Measurements from ENCODE around the gene ZHX3.

The ZHX3 gene

GRCh38 chr20:41339957-41340326, 22.4 kb upstream of the ZHX3 start:
- H3K9ac ChIP-seq (ENCODE audit: low read length): peak overlapping the region; percentile 85
- DNase-seq (ENCODE audit: low read depth): peak; percentile 86
- no peaks in the 10 kb centered on the region for H3K9me3 ChIP-seq (ENCODE audit: control insufficient read depth, low read length)
- H3K36me3 ChIP-seq (ENCODE audit: control insufficient read depth, insufficient read depth, low read length, severe bottlenecking): peaks cover 2% of the 10 kb centered on the region
- H3K4me1 ChIP-seq (ENCODE audit: control insufficient read depth, insufficient read depth, low read length): peaks cover 30% of the 10 kb centered on the region
- H3K4me3 ChIP-seq (ENCODE audit: low read length): peak overlapping the region; percentile 77
- H3K27me3 ChIP-seq (replicated peaks; ENCODE audit: control insufficient read depth, insufficient read depth, low read length): no peaks in the 10 kb centered on the region

DNA sequence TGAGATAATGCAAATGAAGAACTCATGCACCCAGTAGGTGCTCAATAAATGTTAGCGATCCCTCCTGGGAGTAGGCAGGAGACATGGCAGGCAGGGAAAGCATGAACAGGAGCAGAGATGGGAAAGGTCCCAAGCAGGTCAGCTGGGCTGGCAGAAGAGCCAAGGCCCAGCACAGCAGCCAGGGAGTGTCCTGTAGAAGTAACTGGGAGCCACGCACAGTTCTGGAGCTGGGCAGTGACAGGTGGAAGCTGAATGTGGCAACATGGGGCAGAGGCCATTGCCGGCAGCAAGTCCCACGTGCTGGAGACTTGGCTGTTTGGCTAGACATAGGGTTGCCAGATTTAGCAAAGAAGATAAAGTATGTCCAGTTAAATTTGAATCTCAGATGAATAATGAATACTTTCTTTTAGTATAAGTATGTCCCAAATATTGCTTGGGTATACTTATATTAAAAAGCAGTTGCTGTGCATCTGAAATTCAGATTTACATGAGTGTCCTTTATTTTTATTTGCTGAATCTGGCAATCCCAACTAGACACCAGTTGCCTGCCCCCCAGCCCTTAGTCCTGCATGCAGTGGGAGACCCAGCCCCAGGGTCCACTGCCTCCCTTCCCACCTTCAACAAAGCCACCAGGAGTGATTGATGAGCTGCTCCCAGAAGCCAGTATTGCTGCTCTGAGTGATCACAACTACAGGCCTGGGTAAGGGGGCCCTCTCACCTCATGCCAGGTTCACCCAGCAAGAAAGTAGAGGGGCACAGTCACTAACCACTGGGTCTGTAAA, 19.4 kb upstream of the ZHX3 start:
- no peaks in the 10 kb centered on the region for H3K9me3 ChIP-seq (ENCODE audit: control insufficient read depth, low read length)
- peaks cover 22% of the 10 kb centered on the region for H3K4me1 ChIP-seq (ENCODE audit: control insufficient read depth, insufficient read depth, low read length)
- H3K27me3 ChIP-seq (replicated peaks; ENCODE audit: control insufficient read depth, insufficient read depth, low read length): no peaks in the 10 kb centered on the region
- H3K36me3 ChIP-seq (ENCODE audit: control insufficient read depth, insufficient read depth, low read length, severe bottlenecking): no peaks in the 10 kb centered on the region
- no peak overlapping the region for H3K4me3 ChIP-seq (ENCODE audit: low read length)
- DNase-seq (ENCODE audit: low read depth): no peak
- H3K9ac ChIP-seq (ENCODE audit: low read length): no peak overlapping the region

GRCh38 chr20:41335591-41335990, 18.1 kb upstream of the ZHX3 start:
- Histone ChIP-seq H3K36me3 (ENCODE audit: control insufficient read depth, insufficient read depth, low read length, severe bottlenecking) (no peaks in the 10 kb centered on the region), H3K4me1 (ENCODE audit: control insufficient read depth, insufficient read depth, low read length) (peaks cover 13% of the 10 kb centered on the region), H3K27me3 (replicated peaks; ENCODE audit: control insufficient read depth, insufficient read depth, low read length) (no peaks in the 10 kb centered on the region), H3K4me3 (ENCODE audit: low read length) (no peak overlapping the region), H3K9ac (ENCODE audit: low read length) (no peak overlapping the region), H3K9me3 (ENCODE audit: control insufficient read depth, low read length) (no peaks in the 10 kb centered on the region)
- no peak for DNase-seq (ENCODE audit: low read depth)

DNA sequence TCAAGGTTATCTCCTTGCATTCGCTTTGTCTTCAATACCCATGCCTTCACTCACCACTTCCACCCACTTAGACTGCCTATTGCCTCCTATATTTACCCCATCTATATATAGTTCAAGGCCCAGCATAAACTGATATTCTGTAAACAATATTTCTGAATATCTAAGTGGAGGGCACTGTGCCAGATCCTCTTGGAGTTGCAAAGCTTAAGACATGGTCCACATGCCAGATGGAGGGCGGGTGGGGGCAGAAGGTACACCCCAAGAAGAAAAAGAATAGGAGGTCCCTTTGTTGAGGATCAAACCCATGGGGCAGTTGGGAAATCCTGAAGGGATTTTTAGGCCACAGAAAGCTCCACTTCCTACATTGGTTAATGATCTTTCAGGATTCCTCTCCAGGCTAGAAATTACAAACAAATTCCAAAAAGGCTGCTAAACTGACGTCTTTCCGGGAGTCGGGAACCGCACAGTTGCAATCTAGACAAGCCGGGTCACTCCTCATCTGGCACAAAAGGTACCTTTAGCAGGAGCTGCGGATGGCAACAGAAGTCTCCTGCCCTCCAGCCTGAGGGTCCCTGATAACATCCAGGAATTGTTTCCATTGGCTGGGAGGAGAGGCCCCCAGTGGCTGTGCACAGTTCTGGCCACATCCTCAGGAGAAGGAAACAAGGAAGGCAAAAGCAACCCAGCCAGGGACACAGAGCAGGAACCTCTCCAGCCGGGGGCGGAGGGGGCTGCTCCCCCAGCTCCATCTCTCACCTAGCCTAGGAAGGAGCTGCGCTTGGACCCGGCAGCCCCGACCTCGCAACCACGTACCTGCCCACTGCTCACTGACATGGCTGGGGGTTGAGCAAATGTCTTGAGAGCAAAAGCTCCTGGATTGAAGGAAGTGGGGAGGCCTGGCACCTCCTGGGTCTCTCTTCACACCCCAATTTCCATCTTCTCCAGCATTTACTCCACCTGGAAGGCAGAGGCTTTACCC, 17.2 kb upstream of the ZHX3 start:
- Histone ChIP-seq H3K4me1 (ENCODE audit: control insufficient read depth, insufficient read depth, low read length) (peaks cover 16% of the 10 kb centered on the region), H3K4me3 (ENCODE audit: low read length) (no peak overlapping the region), H3K9ac (ENCODE audit: low read length) (no peak overlapping the region), H3K36me3 (ENCODE audit: control insufficient read depth, insufficient read depth, low read length, severe bottlenecking) (no peaks in the 10 kb centered on the region), H3K27me3 (replicated peaks; ENCODE audit: control insufficient read depth, insufficient read depth, low read length) (no peaks in the 10 kb centered on the region), H3K9me3 (ENCODE audit: control insufficient read depth, low read length) (no peaks in the 10 kb centered on the region)
- no peak for DNase-seq (ENCODE audit: low read depth)

DNA sequence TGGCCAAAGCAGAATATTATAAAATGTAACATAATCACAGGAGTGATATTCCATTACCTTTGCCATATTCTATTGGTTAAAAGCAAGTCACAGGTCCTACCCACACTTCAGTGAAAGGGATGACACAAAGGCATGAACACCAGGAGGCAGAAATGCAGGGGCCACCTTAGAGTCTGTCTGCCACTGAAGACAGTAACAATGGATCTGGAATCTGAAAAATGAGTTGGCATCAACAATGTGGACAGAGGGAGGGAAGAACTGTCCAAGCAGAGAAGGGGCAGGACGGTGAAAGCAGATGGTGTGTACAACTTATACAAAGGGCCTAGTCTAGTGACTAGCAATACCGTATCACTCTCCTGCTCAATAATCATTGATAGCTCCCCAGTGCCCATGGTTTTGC, 16.5 kb upstream of the ZHX3 start:
- Histone ChIP-seq H3K4me1 (ENCODE audit: control insufficient read depth, insufficient read depth, low read length) (peaks cover 15% of the 10 kb centered on the region), H3K36me3 (ENCODE audit: control insufficient read depth, insufficient read depth, low read length, severe bottlenecking) (no peaks in the 10 kb centered on the region), H3K27me3 (replicated peaks; ENCODE audit: control insufficient read depth, insufficient read depth, low read length) (no peaks in the 10 kb centered on the region), H3K9ac (ENCODE audit: low read length) (no peak overlapping the region), H3K9me3 (ENCODE audit: control insufficient read depth, low read length) (no peaks in the 10 kb centered on the region), H3K4me3 (ENCODE audit: low read length) (no peak overlapping the region)
- no peak for DNase-seq (ENCODE audit: low read depth)

- H3K27me3 ChIP-seq (replicated peaks; ENCODE audit: control insufficient read depth, insufficient read depth, low read length): no peaks in the 10 kb centered on the region
- DNase-seq (ENCODE audit: low read depth): no peak
- peaks cover 20% of the 10 kb centered on the region for H3K4me1 ChIP-seq (ENCODE audit: control insufficient read depth, insufficient read depth, low read length)
- no peaks in the 10 kb centered on the region for H3K36me3 ChIP-seq (ENCODE audit: control insufficient read depth, insufficient read depth, low read length, severe bottlenecking)
- H3K4me3 ChIP-seq (ENCODE audit: low read length): no peak overlapping the region
- no peak overlapping the region for H3K9ac ChIP-seq (ENCODE audit: low read length)
- H3K9me3 ChIP-seq (ENCODE audit: control insufficient read depth, low read length): no peaks in the 10 kb centered on the region
These were observed 14.2 kb upstream of the ZHX3 start for GRCh38 chr20:41331731-41332130.

DNA sequence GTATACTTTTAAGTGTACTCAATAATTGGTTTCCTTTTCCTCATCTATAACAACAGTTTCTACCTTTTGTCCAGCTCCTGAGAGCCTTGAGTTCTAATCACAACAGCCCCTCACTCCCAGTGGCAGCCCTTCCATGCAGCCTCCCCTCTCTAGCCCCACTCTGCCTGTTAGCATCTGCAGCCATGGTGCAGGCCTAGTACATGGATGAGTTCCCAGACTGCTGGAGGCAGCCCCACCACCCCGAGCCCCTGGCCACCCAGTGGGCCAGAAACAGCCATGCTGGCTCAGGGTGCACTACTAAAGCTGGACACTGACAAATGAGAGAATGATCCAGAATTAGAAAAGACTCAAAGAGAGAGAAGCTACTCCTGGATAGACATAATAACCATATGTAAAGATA, 13.4 kb upstream of the ZHX3 start:
- H3K9ac ChIP-seq (ENCODE audit: low read length): no peak overlapping the region
- DNase-seq (ENCODE audit: low read depth): no peak
- H3K27me3 ChIP-seq (replicated peaks; ENCODE audit: control insufficient read depth, insufficient read depth, low read length): no peaks in the 10 kb centered on the region
- H3K36me3 ChIP-seq (ENCODE audit: control insufficient read depth, insufficient read depth, low read length, severe bottlenecking): no peaks in the 10 kb centered on the region
- H3K9me3 ChIP-seq (ENCODE audit: control insufficient read depth, low read length): no peaks in the 10 kb centered on the region
- H3K4me1 ChIP-seq (ENCODE audit: control insufficient read depth, insufficient read depth, low read length): peaks cover 20% of the 10 kb centered on the region
- H3K4me3 ChIP-seq (ENCODE audit: low read length): no peak overlapping the region

GRCh38 chr20:41330343-41330720, 12.8 kb upstream of the ZHX3 start:
- DNase-seq (ENCODE audit: low read depth): peak; percentile 38
- peak overlapping the region; percentile 78 for H3K9ac ChIP-seq (ENCODE audit: low read length)
- H3K9me3 ChIP-seq (ENCODE audit: control insufficient read depth, low read length): no peaks in the 10 kb centered on the region
- no peaks in the 10 kb centered on the region for H3K27me3 ChIP-seq (replicated peaks; ENCODE audit: control insufficient read depth, insufficient read depth, low read length)
- H3K36me3 ChIP-seq (ENCODE audit: control insufficient read depth, insufficient read depth, low read length, severe bottlenecking): no peaks in the 10 kb centered on the region
- H3K4me1 ChIP-seq (ENCODE audit: control insufficient read depth, insufficient read depth, low read length): peaks cover 20% of the 10 kb centered on the region
- no peak overlapping the region for H3K4me3 ChIP-seq (ENCODE audit: low read length)

- Histone ChIP-seq H3K4me3 (ENCODE audit: low read length) (peak overlapping the region; percentile 66), H3K36me3 (ENCODE audit: control insufficient read depth, insufficient read depth, low read length, severe bottlenecking) (no peaks in the 10 kb centered on the region), H3K27me3 (replicated peaks; ENCODE audit: control insufficient read depth, insufficient read depth, low read length) (no peaks in the 10 kb centered on the region), H3K9me3 (ENCODE audit: control insufficient read depth, low read length) (no peaks in the 10 kb centered on the region), H3K4me1 (ENCODE audit: control insufficient read depth, insufficient read depth, low read length) (peaks cover 20% of the 10 kb centered on the region), H3K9ac (ENCODE audit: low read length) (peak overlapping the region; percentile 78)
- DNase-seq (ENCODE audit: low read depth): peak; percentile 93
These were observed 12.2 kb upstream of the ZHX3 start for GRCh38 chr20:41329435-41330342.

DNA sequence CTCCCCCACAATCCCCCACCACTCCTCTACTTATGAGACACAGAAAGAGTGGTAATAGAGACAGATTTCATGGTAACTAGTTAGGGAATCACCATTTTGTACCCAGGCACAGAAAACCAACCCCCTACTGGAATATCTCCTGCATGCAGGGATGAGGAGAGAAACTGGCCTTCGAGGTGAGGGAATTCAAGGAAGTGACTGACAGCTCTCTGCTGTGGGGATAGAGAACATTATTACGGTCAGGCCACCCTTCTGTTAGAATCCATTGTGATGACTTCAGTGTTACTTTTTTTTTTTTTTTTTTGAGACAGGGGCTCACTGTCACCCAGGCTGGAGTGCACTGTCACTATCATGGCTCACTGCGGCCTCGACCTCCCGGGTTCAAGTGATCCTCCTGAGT, 9.6 kb upstream of the ZHX3 start:
- H3K36me3 ChIP-seq (ENCODE audit: control insufficient read depth, insufficient read depth, low read length, severe bottlenecking): no peaks in the 10 kb centered on the region
- H3K4me3 ChIP-seq (ENCODE audit: low read length): no peak overlapping the region
- H3K4me1 ChIP-seq (ENCODE audit: control insufficient read depth, insufficient read depth, low read length): peaks cover 20% of the 10 kb centered on the region
- H3K9ac ChIP-seq (ENCODE audit: low read length): no peak overlapping the region
- no peak for DNase-seq (ENCODE audit: low read depth)
- no peaks in the 10 kb centered on the region for H3K27me3 ChIP-seq (replicated peaks; ENCODE audit: control insufficient read depth, insufficient read depth, low read length)
- no peaks in the 10 kb centered on the region for H3K9me3 ChIP-seq (ENCODE audit: control insufficient read depth, low read length)

GRCh38 chr20:41320976-41321375, 3.4 kb upstream of the ZHX3 start:
- Histone ChIP-seq H3K27me3 (replicated peaks; ENCODE audit: control insufficient read depth, insufficient read depth, low read length) (no peaks in the 10 kb centered on the region), H3K4me3 (ENCODE audit: low read length) (no peak overlapping the region), H3K4me1 (ENCODE audit: control insufficient read depth, insufficient read depth, low read length) (peaks cover 23% of the 10 kb centered on the region), H3K36me3 (ENCODE audit: control insufficient read depth, insufficient read depth, low read length, severe bottlenecking) (no peaks in the 10 kb centered on the region), H3K9ac (ENCODE audit: low read length) (no peak overlapping the region), H3K9me3 (ENCODE audit: control insufficient read depth, low read length) (no peaks in the 10 kb centered on the region)
- DNase-seq (ENCODE audit: low read depth): no peak

All from adipocyte (in vitro differentiated cells).